HepG2 (cell line): ENCODE data around the gene CPN1. TPM values are rescaled to one million over a fixed set of nuclear protein-coding genes. Genes with fewer than 3 reads are reported as not detected.

Experiments used
- HIVEP1 ChIP-seq: sonication (generic); formaldehyde crosslinking; IDR thresholded peaks from 2 replicates; pipeline ENCODE4 v1.4.0; 2020; ENCODE audit warnings: mild to moderate bottlenecking, missing genetic modification reagents
- HNF4G ChIP-seq, 2 experiments: sonication (generic) in 1 of 2; formaldehyde crosslinking in 1 of 2; IDR thresholded peaks; 2 replicates each; pipeline versions ENCODE4 v1.4.0 to v1.6.1; 2011 to 2020; ENCODE audit warnings: borderline replicate concordance in 2 of 2, low read depth in 2 of 2, mild to moderate bottlenecking in 2 of 2, low read length in 1 of 2, missing genetic modification reagents in 1 of 2, moderate library complexity in 1 of 2
- KDM2A ChIP-seq: sonication (generic); formaldehyde crosslinking; IDR thresholded peaks from 2 replicates; pipeline ENCODE4 v1.4.0; 2020; ENCODE audit warnings: low read depth, missing genetic modification reagents, borderline replicate concordance
- KMT2A ChIP-seq: sonication (generic); formaldehyde crosslinking; IDR thresholded peaks from 2 replicates; pipeline ENCODE4 v1.4.0; 2020; ENCODE audit warnings: missing genetic modification reagents
- LCORL ChIP-seq, 2 experiments: fragments of 450-650 bp in 1 of 2; sonication (generic) in 1 of 2; formaldehyde crosslinking in 1 of 2; IDR thresholded peaks; 2 replicates each; pipeline versions ENCODE4 v1.5.0 to v1.6.1; 2017 to 2020; ENCODE audit warnings: antibody characterized with exemption in 1 of 2, missing genetic modification reagents in 1 of 2
- LRRFIP1 ChIP-seq: sonication (generic); formaldehyde crosslinking; conservative IDR thresholded peaks from 2 replicates; pipeline ENCODE4 v1.4.0; 2020; ENCODE audit warnings: missing genetic modification reagents
- NCOA1 ChIP-seq: sonication (generic); formaldehyde crosslinking; IDR thresholded peaks from 2 replicates; pipeline ENCODE4 v1.9.0; 2021; ENCODE audit warnings: missing genetic modification reagents
- RBM39 ChIP-seq: fragments of 200-400 bp; formaldehyde crosslinking; IDR thresholded peaks from one replicate; pipeline ENCODE4 v1.6.1; 2018; ENCODE audit warnings: antibody characterized with exemption, mild to moderate bottlenecking, low read depth, low read length; ENCODE audit not compliant: poor library complexity, severe bottlenecking
- SALL2 ChIP-seq: sonication (generic); formaldehyde crosslinking; IDR thresholded peaks from 2 replicates; pipeline ENCODE4 v1.8.1; 2023; ENCODE audit warnings: mild to moderate bottlenecking, missing genetic modification reagents, inconsistent platforms
- SNAI1 ChIP-seq: sonication (generic); formaldehyde crosslinking; IDR thresholded peaks from 2 replicates; pipeline ENCODE4 v1.5.0; 2020; ENCODE audit warnings: mild to moderate bottlenecking, missing genetic modification reagents, borderline replicate concordance
- SOX6 ChIP-seq, 2 experiments: fragments of 450-650 bp in 1 of 2; sonication (generic) in 1 of 2; formaldehyde crosslinking in 1 of 2; IDR thresholded peaks; 2 replicates each; pipeline versions ENCODE4 v1.4.0 to v1.6.1; 2017 to 2020; ENCODE audit warnings: antibody characterized with exemption in 1 of 2, mild to moderate bottlenecking in 1 of 2, missing genetic modification reagents in 1 of 2
- ZBTB7A ChIP-seq: sonication (generic); formaldehyde crosslinking; IDR thresholded peaks from 2 replicates; pipeline ENCODE4 v1.8.0; 2022; ENCODE audit warnings: mild to moderate bottlenecking, missing genetic modification reagents
- ZFP82 ChIP-seq: sonication (generic); formaldehyde crosslinking; IDR thresholded peaks from 2 replicates; pipeline ENCODE4 v1.5.1; 2020; ENCODE audit warnings: mild to moderate bottlenecking, missing genetic modification reagents, borderline replicate concordance
- ZFY ChIP-seq: sonication (generic); formaldehyde crosslinking; IDR thresholded peaks from 2 replicates; pipeline ENCODE4 v1.4.0; 2020; ENCODE audit warnings: missing genetic modification reagents
- ZNF205 ChIP-seq: IDR thresholded peaks from 2 replicates; pipeline ENCODE4 v1.6.1; 2018; ENCODE audit warnings: missing biosample characterization, missing genetic modification reagents
- ZNF263 ChIP-seq: sonication (generic); formaldehyde crosslinking; IDR thresholded peaks from 2 replicates; pipeline ENCODE4 v1.4.0; 2020; ENCODE audit warnings: missing genetic modification reagents
- ZNF772 ChIP-seq: sonication (generic); formaldehyde crosslinking; IDR thresholded peaks from 2 replicates; pipeline ENCODE4 v1.5.0; 2020; ENCODE audit warnings: mild to moderate bottlenecking, missing genetic modification reagents
- ZNF781 ChIP-seq: sonication (generic); formaldehyde crosslinking; IDR thresholded peaks from 2 replicates; pipeline ENCODE4 v1.5.1; 2020; ENCODE audit warnings: borderline replicate concordance, mild to moderate bottlenecking, missing genetic modification reagents; ENCODE audit errors: not compliant biosample characterization
- ZSCAN21 ChIP-seq: sonication (generic); formaldehyde crosslinking; IDR thresholded peaks from 2 replicates; pipeline ENCODE4 v1.8.0; 2022; ENCODE audit warnings: mild to moderate bottlenecking, missing genetic modification reagents, moderate library complexity, borderline replicate concordance
- polyA plus RNA-seq, 8 experiments: library from polyadenylated mRNA; depleted of rRNA in 3 of 8; stranded (reverse) in 7 of 8; unstranded in 1 of 8; fragments of >200 nt; fragmentation: Illumina TruSeq in 4 of 8; extraction: Trizol in 4 of 8; gene quantifications; 2 replicates each; pipeline versions ENCODE4 v1.2.1 to v1.2.3, GENCODE V29; 2011 to 2016; ENCODE audit warnings: low read depth in 4 of 8, missing spikeins in 1 of 8, mixed read lengths in 1 of 8; ENCODE audit not compliant: insufficient read depth in 1 of 8
- total RNA-seq, 5 experiments: library from RNA; depleted of rRNA; stranded (reverse); fragments of >200 nt; fragmentation: Illumina TruSeq; extraction: Trizol; gene quantifications; 2 replicates each; pipeline ENCODE4 v1.2.3, GENCODE V29; 2016; ENCODE audit warnings: low read depth in 1 of 5
- TF ChIP-seq, protein P1 (sequence below): sonication (generic); formaldehyde crosslinking; IDR thresholded peaks from 2 replicates; pipeline ENCODE4 v1.4.0; 2020; ENCODE audit warnings: missing genetic modification reagents
- TF ChIP-seq, protein P2 (sequence below): sonication (generic); formaldehyde crosslinking; IDR thresholded peaks from 2 replicates; pipeline ENCODE4 v1.5.0; 2020; ENCODE audit warnings: mild to moderate bottlenecking, missing genetic modification reagents
- TF ChIP-seq, protein P3 (sequence below): sonication (generic); formaldehyde crosslinking; IDR thresholded peaks from 2 replicates; pipeline ENCODE4 v1.4.0; 2020; ENCODE audit warnings: missing genetic modification reagents

CPN1 gene
- total and polyA plus RNA-seq, 2 of the 13 experiments (the other 11 are each of a cell fraction or from before 2014, with no cell fraction given), result 17.3 to 35.1 TPM

- TF ChIP-seq, protein P1, sequence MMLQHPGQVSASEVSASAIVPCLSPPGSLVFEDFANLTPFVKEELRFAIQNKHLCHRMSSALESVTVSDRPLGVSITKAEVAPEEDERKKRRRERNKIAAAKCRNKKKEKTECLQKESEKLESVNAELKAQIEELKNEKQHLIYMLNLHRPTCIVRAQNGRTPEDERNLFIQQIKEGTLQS, result peak; percentile 19; the same call in 1 of the 2 replicates
- TF ChIP-seq ZSCAN21, result 0 out of 2 replicates have a peak, but pooled peaks have one; percentile 43
- 0 out of 2 replicates have a peak, but pooled peaks have one; percentile 64 for TF ChIP-seq SNAI1 (CRISPR knock-in tag)
- no peak for TF ChIP-seq SOX6 (IDR thresholded peaks at IDR 0.05)
- TF ChIP-seq SOX6 (CRISPR knock-in tag; IDR thresholded peaks at IDR 0.05), result peak; percentile 37; the same call in 1 of the 2 replicates
- TF ChIP-seq KMT2A (CRISPR knock-in tag), result peak; percentile 34; the same call in 1 of the 2 replicates
- TF ChIP-seq ZBTB7A (CRISPR knock-in tag), result 0 out of 2 replicates have a peak, but pooled peaks have one; percentile 9
- no peak for TF ChIP-seq LCORL (IDR thresholded peaks at IDR 0.05)
- TF ChIP-seq LCORL (CRISPR knock-in tag; IDR thresholded peaks at IDR 0.05), result peak; percentile 17; the same call in 1 of the 2 replicates
- TF ChIP-seq ZNF205 (CRISPR knock-in tag), result no peak
- TF ChIP-seq SALL2, result 0 out of 2 replicates have a peak, but pooled peaks have one; percentile 12
- peak; percentile 64; the same call in 1 of the 2 replicates for TF ChIP-seq ZNF772 (CRISPR knock-in tag)
- TF ChIP-seq LRRFIP1 (CRISPR knock-in tag), result no peak
- TF ChIP-seq, protein P2, sequence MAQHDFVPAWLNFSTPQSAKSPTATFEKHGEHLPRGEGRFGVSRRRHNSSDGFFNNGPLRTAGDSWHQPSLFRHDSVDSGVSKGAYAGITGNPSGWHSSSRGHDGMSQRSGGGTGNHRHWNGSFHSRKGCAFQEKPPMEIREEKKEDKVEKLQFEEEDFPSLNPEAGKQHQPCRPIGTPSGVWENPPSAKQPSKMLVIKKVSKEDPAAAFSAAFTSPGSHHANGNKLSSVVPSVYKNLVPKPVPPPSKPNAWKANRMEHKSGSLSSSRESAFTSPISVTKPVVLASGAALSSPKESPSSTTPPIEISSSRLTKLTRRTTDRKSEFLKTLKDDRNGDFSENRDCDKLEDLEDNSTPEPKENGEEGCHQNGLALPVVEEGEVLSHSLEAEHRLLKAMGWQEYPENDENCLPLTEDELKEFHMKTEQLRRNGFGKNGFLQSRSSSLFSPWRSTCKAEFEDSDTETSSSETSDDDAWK (CRISPR knock-in tag), result no peak
- TF ChIP-seq ZFP82 (CRISPR knock-in tag), result 0 out of 2 replicates have a peak, but pooled peaks have one; percentile 83
- TF ChIP-seq HIVEP1, result peak; percentile 47; the same call in 1 of the 2 replicates
- TF ChIP-seq NCOA1, result 0 out of 2 replicates have a peak, but pooled peaks have one; percentile 36
- peak; percentile 8 for TF ChIP-seq RBM39
- TF ChIP-seq HNF4G (IDR thresholded peaks at IDR 0.05; ENCODE audit: borderline replicate concordance, low read depth, low read length), result no peak
- TF ChIP-seq HNF4G (CRISPR knock-in tag; IDR thresholded peaks at IDR 0.05; ENCODE audit: borderline replicate concordance, low read depth), result no peak
- TF ChIP-seq, protein P3, sequence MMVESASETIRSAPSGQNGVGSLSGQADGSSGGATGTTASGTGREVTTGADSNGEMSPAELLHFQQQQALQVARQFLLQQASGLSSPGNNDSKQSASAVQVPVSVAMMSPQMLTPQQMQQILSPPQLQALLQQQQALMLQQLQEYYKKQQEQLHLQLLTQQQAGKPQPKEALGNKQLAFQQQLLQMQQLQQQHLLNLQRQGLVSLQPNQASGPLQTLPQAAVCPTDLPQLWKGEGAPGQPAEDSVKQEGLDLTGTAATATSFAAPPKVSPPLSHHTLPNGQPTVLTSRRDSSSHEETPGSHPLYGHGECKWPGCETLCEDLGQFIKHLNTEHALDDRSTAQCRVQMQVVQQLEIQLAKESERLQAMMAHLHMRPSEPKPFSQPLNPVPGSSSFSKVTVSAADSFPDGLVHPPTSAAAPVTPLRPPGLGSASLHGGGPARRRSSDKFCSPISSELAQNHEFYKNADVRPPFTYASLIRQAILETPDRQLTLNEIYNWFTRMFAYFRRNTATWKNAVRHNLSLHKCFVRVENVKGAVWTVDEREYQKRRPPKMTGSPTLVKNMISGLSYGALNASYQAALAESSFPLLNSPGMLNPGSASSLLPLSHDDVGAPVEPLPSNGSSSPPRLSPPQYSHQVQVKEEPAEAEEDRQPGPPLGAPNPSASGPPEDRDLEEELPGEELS, result 0 out of 2 replicates have a peak, but pooled peaks have one; percentile 9
- TF ChIP-seq ZNF781, result no peak
- TF ChIP-seq ZNF263 (CRISPR knock-in tag), result no peak
- TF ChIP-seq KDM2A (CRISPR knock-in tag), result peak; percentile 54
- TF ChIP-seq ZFY (CRISPR knock-in tag), result peak; percentile 76
These were observed 72.3 kb downstream of the CPN1 start (continued) for GRCh38 chr10:100009283-100009792.
